Measurements from ENCODE around the gene SDR42E2.
A peak's percentile ranks its signal among the peaks of the same experiment; 100 is the strongest.

The SDR42E2 gene

DNA sequence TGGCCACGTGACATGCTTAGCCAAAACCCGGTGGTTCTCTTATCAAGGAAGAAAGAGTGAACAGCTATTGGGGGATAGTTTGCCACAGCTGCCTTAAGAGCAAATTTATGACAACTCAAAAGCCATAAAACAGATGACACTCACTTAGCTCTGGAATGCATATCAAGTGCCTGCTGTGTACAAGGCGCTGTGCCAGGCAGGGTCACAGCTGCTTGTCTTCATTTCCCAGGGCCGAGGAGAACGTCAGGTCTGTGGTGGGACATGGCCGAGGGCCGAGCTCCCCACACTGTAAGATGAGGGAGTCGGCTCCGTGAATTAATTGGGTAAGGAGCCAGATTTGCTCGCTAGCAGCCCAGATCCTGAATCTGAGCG, 57.7 kb downstream of the SDR42E2 start:
- peak; percentile 20 for DNase-seq (ENCODE audit: low read depth)
- TF ChIP-seq, protein P1, sequence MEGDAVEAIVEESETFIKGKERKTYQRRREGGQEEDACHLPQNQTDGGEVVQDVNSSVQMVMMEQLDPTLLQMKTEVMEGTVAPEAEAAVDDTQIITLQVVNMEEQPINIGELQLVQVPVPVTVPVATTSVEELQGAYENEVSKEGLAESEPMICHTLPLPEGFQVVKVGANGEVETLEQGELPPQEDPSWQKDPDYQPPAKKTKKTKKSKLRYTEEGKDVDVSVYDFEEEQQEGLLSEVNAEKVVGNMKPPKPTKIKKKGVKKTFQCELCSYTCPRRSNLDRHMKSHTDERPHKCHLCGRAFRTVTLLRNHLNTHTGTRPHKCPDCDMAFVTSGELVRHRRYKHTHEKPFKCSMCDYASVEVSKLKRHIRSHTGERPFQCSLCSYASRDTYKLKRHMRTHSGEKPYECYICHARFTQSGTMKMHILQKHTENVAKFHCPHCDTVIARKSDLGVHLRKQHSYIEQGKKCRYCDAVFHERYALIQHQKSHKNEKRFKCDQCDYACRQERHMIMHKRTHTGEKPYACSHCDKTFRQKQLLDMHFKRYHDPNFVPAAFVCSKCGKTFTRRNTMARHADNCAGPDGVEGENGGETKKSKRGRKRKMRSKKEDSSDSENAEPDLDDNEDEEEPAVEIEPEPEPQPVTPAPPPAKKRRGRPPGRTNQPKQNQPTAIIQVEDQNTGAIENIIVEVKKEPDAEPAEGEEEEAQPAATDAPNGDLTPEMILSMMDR (IDR thresholded peaks at IDR 0.05; ENCODE audit: low read length, missing control alignments), result no peak

DNA sequence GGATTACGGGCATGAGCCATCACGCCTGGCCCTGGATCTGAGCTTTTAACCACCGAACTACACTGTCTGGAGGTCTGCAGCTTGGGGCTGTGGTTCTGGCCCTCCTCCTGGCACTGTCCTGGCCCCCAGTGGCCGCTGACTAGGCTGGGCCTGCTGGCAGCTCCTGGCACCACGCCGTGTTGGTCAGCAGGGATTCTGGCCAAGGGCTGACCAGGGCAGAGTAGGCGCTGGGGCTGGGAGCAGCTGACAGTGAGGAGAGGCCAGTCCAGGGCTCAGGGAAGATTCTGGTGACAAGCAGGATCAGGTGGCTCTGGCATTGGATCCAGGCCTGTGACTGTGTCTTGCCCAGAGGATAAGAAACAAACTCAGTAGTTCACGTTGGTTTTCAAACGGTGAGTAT, 58.4 kb downstream of the SDR42E2 start:
- TF ChIP-seq, protein P1 (IDR thresholded peaks at IDR 0.05; ENCODE audit: low read length, missing control alignments), result no peak
- no peak for DNase-seq (ENCODE audit: low read depth)
- H3K4me3 ChIP-seq (replicated peaks; ENCODE audit: low read depth, low read length), result no peak overlapping the region

More for the DNA sequence above, 57.7 kb downstream of the SDR42E2 start:
- H3K4me3 ChIP-seq (replicated peaks; ENCODE audit: low read depth, low read length), result no peak overlapping the region

DNA sequence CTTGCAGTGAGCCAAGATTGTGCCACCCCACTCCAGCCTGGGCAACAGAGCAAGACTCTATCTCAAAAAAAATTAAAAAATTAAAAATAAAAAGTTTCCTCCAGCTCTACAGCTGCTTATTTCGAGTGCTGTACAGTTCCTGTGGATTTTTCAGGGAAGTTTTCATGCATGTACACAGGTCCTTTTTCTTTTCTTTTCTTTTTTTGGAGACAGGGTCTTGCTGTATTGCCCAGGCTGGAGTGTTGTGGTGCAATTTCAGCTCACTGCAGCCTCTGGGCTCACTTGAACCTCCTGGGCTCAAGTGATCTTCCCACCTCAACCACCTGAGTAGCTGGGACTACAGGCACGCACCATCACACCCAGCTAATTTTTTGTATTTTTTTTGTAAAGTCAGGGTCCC, 59.7 kb downstream of the SDR42E2 start:
- TF ChIP-seq, protein P1 (IDR thresholded peaks at IDR 0.05; ENCODE audit: low read length, missing control alignments), result no peak
- no peak for DNase-seq (ENCODE audit: low read depth)
- H3K4me3 ChIP-seq (replicated peaks; ENCODE audit: low read depth, low read length), result no peak overlapping the region

DNA sequence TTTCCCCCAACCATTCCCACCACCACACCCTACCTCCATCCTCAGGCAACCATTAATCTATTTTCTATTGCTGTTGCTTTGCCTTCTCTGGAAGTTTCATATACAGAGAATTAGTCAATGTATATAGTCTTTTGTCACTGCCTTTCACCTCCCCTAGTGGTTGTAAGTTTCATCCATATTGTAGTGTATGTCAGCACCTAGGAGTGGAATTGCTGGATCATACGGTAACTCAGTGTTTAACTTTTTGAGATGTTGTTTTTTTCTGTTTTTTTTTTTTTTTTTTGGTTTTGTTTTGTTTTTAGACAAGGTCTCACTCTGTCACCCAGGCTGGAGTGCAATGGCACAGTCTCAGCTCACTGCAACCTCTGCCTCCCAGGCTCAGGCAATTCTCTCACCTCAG, 60.7 kb downstream of the SDR42E2 start:
- no peak for DNase-seq (ENCODE audit: low read depth)
- no peak overlapping the region for H3K4me3 ChIP-seq (replicated peaks; ENCODE audit: low read depth, low read length)
- TF ChIP-seq, protein P1 (IDR thresholded peaks at IDR 0.05; ENCODE audit: low read length, missing control alignments), result no peak

DNA sequence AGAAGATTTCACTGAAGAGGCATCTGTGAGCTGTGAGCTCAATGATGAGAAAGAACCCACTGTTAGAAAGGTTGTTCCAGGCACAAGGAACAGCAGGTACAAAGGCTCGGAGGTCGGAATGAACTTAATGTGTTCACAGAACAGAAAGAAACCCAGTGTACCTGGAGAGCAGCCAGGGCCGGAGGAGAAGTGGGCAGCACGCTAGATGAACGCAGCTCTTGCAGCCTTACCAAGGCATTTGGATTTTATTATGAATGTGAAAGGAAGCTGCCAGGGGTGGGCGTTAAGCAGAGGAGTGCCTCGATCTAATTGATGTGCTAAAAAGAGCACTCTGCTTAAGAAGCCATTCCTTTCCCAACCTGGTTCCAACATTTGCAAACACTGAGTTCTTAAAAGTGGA, 62.8 kb downstream of the SDR42E2 start:
- TF ChIP-seq, protein P1 (IDR thresholded peaks at IDR 0.05; ENCODE audit: low read length, missing control alignments), result no peak
- DNase-seq (ENCODE audit: low read depth), result no peak
- no peak overlapping the region for H3K4me3 ChIP-seq (replicated peaks; ENCODE audit: low read depth, low read length)

DNA sequence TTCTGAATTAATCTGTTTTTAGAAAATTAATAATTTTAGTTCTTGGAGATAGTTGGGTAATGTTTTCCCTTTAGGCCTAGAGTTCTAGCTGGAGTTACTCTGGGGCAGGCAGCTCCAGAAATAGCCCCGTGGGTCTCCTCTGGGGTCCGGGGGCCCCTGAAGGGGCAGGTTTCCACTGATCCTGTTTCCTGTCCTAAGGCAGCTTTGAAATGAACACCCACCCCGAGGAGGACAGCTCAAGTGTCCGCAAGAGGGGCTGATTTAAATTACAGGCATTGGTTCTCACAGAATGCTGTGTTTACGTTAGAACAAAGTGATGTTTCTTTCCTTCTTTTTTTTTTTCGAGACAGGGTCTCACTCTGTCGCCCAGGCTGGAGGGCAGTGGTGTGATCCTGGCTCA, 67.6 kb downstream of the SDR42E2 start:
- TF ChIP-seq, protein P1 (IDR thresholded peaks at IDR 0.05; ENCODE audit: low read length, missing control alignments), result no peak
- DNase-seq (ENCODE audit: low read depth), result no peak
- no peak overlapping the region for H3K4me3 ChIP-seq (replicated peaks; ENCODE audit: low read depth, low read length)

DNA sequence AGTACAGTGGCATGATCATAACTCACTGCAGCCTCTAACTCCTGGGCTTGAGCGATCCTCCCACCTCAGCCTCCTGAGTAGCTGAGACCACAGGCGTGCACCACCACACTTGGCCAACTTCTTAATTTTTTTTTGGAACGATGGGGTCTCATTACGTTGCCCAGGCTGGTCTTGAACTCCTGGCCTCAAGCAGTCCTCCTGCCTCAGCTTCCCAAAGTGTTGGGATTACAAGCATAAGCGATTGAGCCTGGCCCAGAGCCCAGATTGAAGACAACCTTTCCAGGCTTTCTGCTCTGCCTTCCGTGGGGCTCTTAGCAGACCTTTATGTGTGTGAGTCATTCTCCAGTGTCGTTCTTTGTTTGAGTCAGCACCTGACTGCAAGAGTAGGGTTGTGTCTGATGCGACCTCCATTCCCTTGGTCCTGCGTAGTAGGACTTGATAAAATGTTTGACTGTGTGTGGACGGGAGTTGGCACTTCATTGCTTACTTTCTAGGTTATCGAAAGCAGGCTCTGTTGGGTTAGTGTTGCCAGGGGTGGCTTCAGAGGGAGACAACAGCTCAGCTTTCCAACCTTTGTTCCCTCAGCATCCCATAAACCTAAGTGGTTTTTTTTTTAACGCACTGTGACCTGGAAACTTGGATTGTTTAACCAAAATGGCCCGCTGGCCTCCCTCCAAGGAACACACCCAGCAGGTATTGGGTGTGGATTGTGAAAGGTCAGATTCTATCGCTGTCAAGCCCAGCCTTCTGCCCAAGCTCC, 70.2 kb downstream of the SDR42E2 start:
- H3K4me3 ChIP-seq (replicated peaks; ENCODE audit: low read depth, low read length), result no peak overlapping the region
- peak; percentile 25 for DNase-seq (ENCODE audit: low read depth)
- TF ChIP-seq, protein P1 (IDR thresholded peaks at IDR 0.05; ENCODE audit: low read length, missing control alignments), result no peak
